Left kidney (tissue), 8 donors: ENCODE data around the gene COX7C. TPM values are rescaled to one million over a fixed set of nuclear protein-coding genes. Genes with fewer than 3 reads are reported as not detected.
"Not testable (repeated sequence)": the region's sequence is repeated elsewhere in the genome, so short reads cannot be mapped to it uniquely, and the experiment has no call there.

Experiments
- DNase-seq: peaks from one replicate; pipeline ENCODE4 v3.0.0-alpha.2; 2013
- long read RNA-seq, 8 donors: transcript quantifications; one replicate each; lab custom pipeline, GENCODE V29; 2026
- polyA plus RNA-seq: library from polyadenylated mRNA; unstranded; fragments of 120-200 nt; gene quantifications from one replicate; pipeline ENCODE4 v1.2.1, GENCODE V29; 2013; ENCODE audit not compliant: insufficient read length

The COX7C gene
- polyA plus RNA-seq, result 912 TPM
- long read RNA-seq, donor 1, transcript COX7C-205 (3 exons, 369 nt), result minor isoform, 107 of 998 reads
- long read RNA-seq, donor 1, transcript COX7C-203 (2 exons, 1,584 nt), result minor isoform, 8 of 998 reads
- long read RNA-seq, donor 1, transcript COX7C-201 (3 exons, 666 nt), result major isoform, 696 of 998 reads
- long read RNA-seq, donor 1, partial matches to known transcripts, result 90 of 998 reads
- long read RNA-seq, donor 1, other reads (novel, unspliced or antisense), result 96 of 998 reads
- long read RNA-seq, donor 2, transcript COX7C-201 (3 exons, 666 nt), result major isoform, 548 of 759 reads
- long read RNA-seq, donor 2, transcript COX7C-205 (3 exons, 369 nt), result minor isoform, 75 of 759 reads
- long read RNA-seq, donor 2, transcript COX7C-203 (2 exons, 1,584 nt), result minor isoform, 7 of 759 reads
- long read RNA-seq, donor 2, partial matches to known transcripts, result 64 of 759 reads
- long read RNA-seq, donor 2, other reads (novel, unspliced or antisense), result 63 of 759 reads
- long read RNA-seq, donor 3, transcript COX7C-201 (3 exons, 666 nt), result major isoform, 462 of 620 reads
- long read RNA-seq, donor 3, transcript COX7C-205 (3 exons, 369 nt), result minor isoform, 68 of 620 reads
- long read RNA-seq, donor 3, partial matches to known transcripts, result 27 of 620 reads
- long read RNA-seq, donor 3, other reads (novel, unspliced or antisense), result 61 of 620 reads
- long read RNA-seq, donor 4, transcript COX7C-205 (3 exons, 369 nt), result minor isoform, 25 of 296 reads
- long read RNA-seq, donor 4, transcript COX7C-201 (3 exons, 666 nt), result major isoform, 209 of 296 reads
- long read RNA-seq, donor 4, partial matches to known transcripts, result 43 of 296 reads
- long read RNA-seq, donor 4, other reads (novel, unspliced or antisense), result 15 of 296 reads
- long read RNA-seq, donor 5, transcript COX7C-205 (3 exons, 369 nt), result minor isoform, 174 of 1,449 reads
- long read RNA-seq, donor 5, transcript COX7C-203 (2 exons, 1,584 nt), result minor isoform, 10 of 1,449 reads
- long read RNA-seq, donor 5, transcript COX7C-201 (3 exons, 666 nt), result major isoform, 1,093 of 1,449 reads
- long read RNA-seq, donor 5, partial matches to known transcripts, result 64 of 1,449 reads
- long read RNA-seq, donor 5, other reads (novel, unspliced or antisense), result 106 of 1,449 reads
- long read RNA-seq, donor 6, transcript COX7C-205 (3 exons, 369 nt), result minor isoform, 100 of 957 reads
- long read RNA-seq, donor 6, transcript COX7C-201 (3 exons, 666 nt), result major isoform, 684 of 957 reads
- long read RNA-seq, donor 6, transcript COX7C-203 (2 exons, 1,584 nt), result minor isoform, 7 of 957 reads
- long read RNA-seq, donor 6, partial matches to known transcripts, result 105 of 957 reads
- long read RNA-seq, donor 6, other reads (novel, unspliced or antisense), result 60 of 957 reads
- long read RNA-seq, donor 7, transcript COX7C-205 (3 exons, 369 nt), result minor isoform, 152 of 1,459 reads
- long read RNA-seq, donor 7, transcript COX7C-203 (2 exons, 1,584 nt), result minor isoform, 6 of 1,459 reads
- long read RNA-seq, donor 7, transcript COX7C-201 (3 exons, 666 nt), result major isoform, 1,075 of 1,459 reads
- long read RNA-seq, donor 7, partial matches to known transcripts, result 133 of 1,459 reads
- long read RNA-seq, donor 7, other reads (novel, unspliced or antisense), result 92 of 1,459 reads
- long read RNA-seq, donor 8, transcript COX7C-203 (2 exons, 1,584 nt), result minor isoform, 8 of 411 reads
- long read RNA-seq, donor 8, transcript COX7C-205 (3 exons, 369 nt), result minor isoform, 45 of 411 reads
- long read RNA-seq, donor 8, transcript COX7C-201 (3 exons, 666 nt), result major isoform, 298 of 411 reads
- long read RNA-seq, donor 8, partial matches to known transcripts, result 18 of 411 reads
- long read RNA-seq, donor 8, other reads (novel, unspliced or antisense), result 41 of 411 reads

GRCh38 chr5:86617756-86618576 lies at the start of gene COX7C:
Gene COX7C, plus strand, starts transcription at chr5:86617941. Its CDS starts 115 bp downstream, at chr5:86618056.
- peak; percentile 98 for DNase-seq

- DNase-seq, result not testable (repeated sequence)
Observed at GRCh38 chr5:86569522-86570426, 48.0 kb upstream of the COX7C start.

GRCh38 chr5:86570427-86571083 lies 47.2 kb upstream of the COX7C start:
- no peak for DNase-seq

GRCh38 chr5:86571109-86571508 lies 46.6 kb upstream of the COX7C start:
- not testable (repeated sequence) for DNase-seq

- no peak for DNase-seq
Observed at GRCh38 chr5:86572825-86573517, 44.8 kb upstream of the COX7C start.

- no peak for DNase-seq
Observed at GRCh38 chr5:86579502-86579901, 38.2 kb upstream of the COX7C start.

- DNase-seq, result no peak
Observed at GRCh38 chr5:86596476-86596875, 21.3 kb upstream of the COX7C start.

GRCh38 chr5:86605881-86606280 lies 11.9 kb upstream of the COX7C start:
- no peak for DNase-seq

GRCh38 chr5:86613455-86613854 lies 4.3 kb upstream of the COX7C start:
- no peak for DNase-seq

GRCh38 chr5:86617309-86617755 lies 409 bp upstream of the COX7C start:
- no peak for DNase-seq

- no peak for DNase-seq
Observed at GRCh38 chr5:86623785-86624483, 6.2 kb downstream of the COX7C start.

- no peak for DNase-seq
Observed at GRCh38 chr5:86625148-86625547, 7.4 kb downstream of the COX7C start.

GRCh38 chr5:86626149-86626548 lies 8.4 kb downstream of the COX7C start:
- DNase-seq, result no peak

GRCh38 chr5:86631165-86631564 lies 13.4 kb downstream of the COX7C start:
- DNase-seq, result no peak

- no peak for DNase-seq
Observed at GRCh38 chr5:86640998-86641397, 23.3 kb downstream of the COX7C start.

- no peak for DNase-seq
Observed at GRCh38 chr5:86644843-86645242, 27.1 kb downstream of the COX7C start.

- no peak for DNase-seq
Observed at GRCh38 chr5:86645885-86646284, 28.1 kb downstream of the COX7C start.
